RPMI8226 (cell line): ENCODE results near the gene CDK6.

Experiments
- DNase-seq: peaks from one replicate; pipeline ENCODE4 v3.0.0-alpha.2; 2015

Gene CDK6

GRCh38 chr7:92670204-92670851 lies 166.0 kb downstream of the CDK6 start:
- no peak for DNase-seq

DNA sequence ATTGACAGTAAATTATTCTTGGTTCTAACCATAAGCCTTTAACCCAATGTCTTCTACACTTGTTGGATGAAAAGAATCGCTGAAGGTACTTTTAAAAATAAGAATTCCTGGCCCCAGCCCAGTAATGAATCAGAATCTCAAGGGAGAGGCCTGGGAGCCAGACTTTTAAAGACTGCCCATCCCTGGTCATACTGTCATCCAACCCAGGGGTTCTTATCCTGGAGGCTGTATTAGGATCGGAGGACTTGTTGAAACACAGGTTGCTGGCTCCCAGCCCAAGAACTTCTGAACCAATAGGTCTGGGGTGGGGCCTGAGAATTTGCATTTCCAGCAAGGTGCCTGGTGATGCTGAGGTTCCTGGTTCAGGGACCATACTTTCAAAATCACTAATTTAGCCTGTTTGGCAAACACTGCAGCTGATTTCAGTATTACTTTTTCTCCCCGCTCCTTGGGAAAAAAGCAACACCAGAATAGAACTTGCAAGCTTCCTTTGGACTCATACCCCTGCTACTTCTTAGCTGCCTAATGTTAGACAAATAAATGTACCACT lies 166.7 kb downstream of the CDK6 start:
- no peak for DNase-seq

DNA sequence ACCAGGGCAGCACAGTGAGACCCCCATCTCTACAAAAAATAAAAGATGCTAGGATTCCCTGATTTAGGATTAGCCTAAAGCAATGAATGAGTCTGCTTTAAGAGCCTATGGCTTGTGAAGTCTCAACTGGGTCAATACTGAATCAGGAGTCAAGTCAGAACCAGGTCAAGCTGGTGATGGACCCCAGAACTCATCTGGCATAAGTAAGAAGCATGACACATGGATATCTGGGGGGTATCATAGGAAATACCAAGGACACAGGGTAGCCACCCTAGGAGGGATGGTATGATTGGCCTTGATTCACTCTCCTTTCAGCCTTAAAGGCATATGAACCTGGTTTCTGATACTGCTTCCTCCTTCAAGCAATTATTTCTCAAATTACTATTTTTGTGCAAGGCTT lies 167.8 kb downstream of the CDK6 start:
- no peak for DNase-seq

DNA sequence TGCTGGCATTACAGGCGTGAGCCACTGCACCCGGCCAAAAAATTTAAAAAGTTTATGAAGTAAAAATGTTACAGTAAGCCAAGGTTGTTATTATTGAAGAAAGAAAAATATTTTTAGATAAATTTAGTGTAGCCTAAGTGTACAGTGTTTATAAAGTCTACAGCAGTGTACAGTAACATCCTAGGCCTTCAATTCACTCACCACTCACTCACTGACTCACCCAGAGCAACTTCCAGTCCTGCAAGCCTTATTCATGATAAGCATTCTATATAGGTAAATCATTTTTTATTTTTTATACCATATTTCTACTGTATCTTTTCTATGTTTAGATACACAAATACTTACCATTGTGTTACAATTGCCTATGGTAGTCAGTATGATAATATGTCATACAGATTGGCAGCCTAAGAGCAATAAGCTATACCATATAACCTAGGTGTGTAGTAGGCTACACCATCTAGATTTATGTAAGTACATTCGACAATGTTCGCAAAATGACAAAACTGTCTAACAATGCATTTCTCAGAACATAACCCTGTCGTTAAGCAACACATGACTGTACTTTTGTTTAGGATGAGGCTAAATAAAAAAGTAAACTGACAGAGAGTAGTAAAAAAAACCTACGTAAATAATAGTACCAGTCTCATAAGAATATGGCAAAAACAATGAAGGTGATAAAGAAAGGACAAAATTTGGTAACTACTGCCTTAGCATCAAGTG lies 168.4 kb downstream of the CDK6 start:
- DNase-seq = no peak

DNA sequence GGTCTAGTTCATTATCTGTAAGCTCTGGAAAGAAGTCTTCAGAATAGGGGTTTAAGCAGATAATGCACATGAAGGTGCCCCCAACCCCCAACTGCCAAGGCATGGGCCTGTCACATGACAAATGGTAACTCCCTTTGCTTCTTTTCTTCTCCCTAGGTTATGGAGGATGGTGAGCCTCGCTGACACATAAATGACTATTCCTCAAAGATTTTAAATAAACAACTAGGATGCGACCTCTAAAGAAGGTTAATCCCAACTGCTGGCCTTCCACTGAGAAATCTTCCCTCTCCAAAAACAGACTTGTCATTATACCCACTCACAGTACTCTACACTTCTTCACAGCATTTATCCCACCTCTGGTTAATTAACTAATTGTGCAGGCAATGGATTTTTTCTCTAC lies 170.4 kb downstream of the CDK6 start:
- DNase-seq = no peak

- no peak for DNase-seq
Measured at GRCh38 chr7:92661651-92662050, 174.7 kb downstream of the CDK6 start.

- DNase-seq = no peak
Measured at GRCh38 chr7:92658671-92659070, 177.7 kb downstream of the CDK6 start.

GRCh38 chr7:92657391-92657790 lies 179.0 kb downstream of the CDK6 start:
- DNase-seq = no peak

DNA sequence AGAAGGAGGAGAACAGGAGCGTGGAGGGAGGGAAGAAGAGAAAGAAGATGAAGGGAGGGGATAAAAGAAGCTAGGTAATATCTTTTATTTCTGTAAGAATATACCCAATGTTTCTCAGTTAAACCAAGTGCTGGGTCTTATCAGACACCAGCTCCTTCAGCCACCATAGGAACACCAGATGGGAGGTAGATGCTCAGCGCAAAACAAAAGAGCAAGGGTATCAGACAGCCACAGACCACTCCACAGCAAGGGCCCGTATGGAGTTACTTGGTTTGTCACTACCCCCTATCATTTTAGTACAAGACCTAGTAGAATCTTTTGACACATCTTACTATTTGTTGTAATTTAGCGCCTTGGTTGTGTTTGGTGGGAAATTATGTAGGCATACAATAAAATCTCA lies 180.3 kb downstream of the CDK6 start:
- DNase-seq = no peak

GRCh38 chr7:92655346-92655884 lies 181.0 kb downstream of the CDK6 start:
- no peak for DNase-seq

GRCh38 chr7:92653136-92653535 lies 183.2 kb downstream of the CDK6 start:
- DNase-seq = no peak

- no peak for DNase-seq
Measured at GRCh38 chr7:92652536-92652935, 183.8 kb downstream of the CDK6 start.

GRCh38 chr7:92650391-92650790 lies 186.0 kb downstream of the CDK6 start:
- DNase-seq = no peak

DNA sequence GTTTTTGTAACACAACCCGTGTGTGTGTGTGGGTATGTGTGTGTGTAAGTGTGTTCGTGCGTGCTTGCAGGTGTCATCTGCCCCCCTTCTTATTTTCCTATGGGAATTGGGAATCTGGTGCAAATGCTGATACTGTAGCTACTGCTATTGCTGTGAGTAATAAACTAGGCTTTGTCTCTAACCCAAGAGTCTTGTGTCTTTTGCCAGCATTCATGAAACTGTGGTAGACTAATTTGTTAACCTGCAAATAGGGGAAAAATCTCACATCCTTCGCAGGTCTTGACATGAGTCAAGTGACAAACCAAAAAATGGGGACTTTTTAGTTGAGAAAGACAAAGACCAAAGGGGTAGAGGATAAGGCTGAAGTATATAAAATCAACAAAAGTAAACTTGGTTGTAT lies 188.3 kb downstream of the CDK6 start:
- no peak for DNase-seq

GRCh38 chr7:92647652-92648051 lies 188.7 kb downstream of the CDK6 start:
- no peak for DNase-seq

- no peak for DNase-seq
Measured at GRCh38 chr7:92647011-92647625, 189.3 kb downstream of the CDK6 start.

- DNase-seq = no peak
Measured at GRCh38 chr7:92645114-92646061, 191.0 kb downstream of the CDK6 start.

DNA sequence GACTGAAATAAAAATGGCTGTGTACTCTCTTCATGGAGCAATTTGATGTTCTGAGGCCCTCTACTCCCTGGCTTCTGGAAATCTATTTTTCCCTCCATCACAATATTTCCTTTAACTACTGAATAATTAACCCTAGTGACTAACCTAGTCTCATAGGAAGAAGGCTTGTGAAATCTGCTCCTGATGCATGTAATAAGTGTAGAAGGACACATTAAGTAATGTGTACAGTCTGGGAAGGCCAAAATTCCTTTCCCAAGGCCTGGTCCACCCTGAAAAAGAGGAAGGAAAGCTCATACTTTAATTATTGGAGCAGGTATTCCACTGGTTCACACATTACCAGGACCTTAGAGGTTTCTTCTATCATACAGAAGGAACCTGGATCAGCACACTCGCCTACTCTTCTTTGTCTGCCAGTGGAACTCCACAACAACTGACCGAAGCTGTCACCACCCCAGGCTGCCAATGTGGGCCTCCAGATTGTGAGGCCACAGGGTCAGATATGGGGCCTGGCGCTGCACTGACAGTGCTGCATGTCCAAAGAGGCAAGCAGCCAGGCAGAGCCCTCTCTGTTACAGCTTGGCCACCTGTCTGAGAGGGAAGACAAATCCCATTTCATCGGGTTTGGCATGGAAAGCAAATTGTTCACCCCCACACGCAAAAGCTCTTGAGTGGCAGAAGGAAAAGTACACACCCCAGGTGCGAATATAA lies 191.8 kb downstream of the CDK6 start:
- no peak for DNase-seq

GRCh38 chr7:92643821-92644220 lies 192.6 kb downstream of the CDK6 start:
- no peak for DNase-seq

DNA sequence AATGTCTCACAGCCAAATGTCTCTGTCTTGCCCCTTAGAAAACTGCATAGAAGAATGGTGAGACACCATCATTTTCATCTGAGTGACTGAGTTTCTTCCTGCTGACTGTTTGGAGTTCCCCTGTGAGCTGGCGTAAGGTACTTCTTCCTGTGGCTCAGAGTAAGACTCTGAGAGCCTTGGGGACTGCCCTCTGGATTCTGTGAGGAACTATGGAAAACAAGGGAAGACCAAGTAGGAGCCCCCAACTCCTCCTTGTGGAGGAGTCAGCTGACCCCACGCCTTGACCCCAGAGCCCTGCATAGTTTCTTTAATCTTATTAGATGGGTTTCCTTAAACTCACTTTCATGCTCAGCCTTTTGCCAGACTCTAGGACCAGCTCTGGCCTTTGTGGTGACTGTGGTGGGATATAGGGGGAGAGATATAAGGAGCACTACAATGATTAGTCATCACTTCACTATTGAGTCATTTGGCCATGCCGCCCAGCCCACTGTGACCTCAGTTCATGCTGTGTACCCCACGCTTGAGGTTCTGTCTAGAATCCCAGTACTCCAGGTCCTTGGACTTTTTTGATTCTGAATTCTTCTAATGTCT lies 194.4 kb downstream of the CDK6 start:
- DNase-seq = no peak

- DNase-seq = no peak
Measured at GRCh38 chr7:92639966-92640365, 196.4 kb downstream of the CDK6 start.
